ENCODE results near the gene MOCOS. TPM values are rescaled to one million over a fixed set of nuclear protein-coding genes. Genes with fewer than 3 reads are reported as not detected.
"Not testable (repeated sequence)": the region's sequence is repeated elsewhere in the genome, so short reads cannot be mapped to it uniquely, and the experiment has no call there.

MOCOS gene
- total RNA-seq, 1 donor from 2014 or later, result 0.33 TPM

DNA sequence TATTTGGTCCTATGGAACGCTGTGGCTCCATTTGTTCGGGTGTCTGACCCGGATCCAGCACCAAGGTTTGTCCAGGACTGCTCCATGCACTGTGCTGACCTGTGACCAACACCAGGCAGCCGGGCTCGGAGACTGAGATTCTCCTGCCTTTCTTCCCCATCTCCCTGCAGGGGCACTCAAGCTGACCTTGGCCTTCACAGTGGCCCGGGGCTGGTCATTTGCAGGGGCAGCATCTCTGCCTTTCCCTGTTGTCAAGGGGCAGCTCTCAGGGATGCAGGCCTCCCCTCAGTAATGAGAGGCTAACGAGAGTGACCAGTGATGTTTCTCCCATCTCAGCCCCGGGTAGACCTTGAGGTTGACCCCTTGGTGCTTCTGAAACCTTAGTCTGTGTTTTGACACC, 27.5 kb downstream of the MOCOS start:
- no peaks in the 10 kb centered on the region for H3K9me3 ChIP-seq (replicated peaks)
- no peaks in the 10 kb centered on the region for H3K36me3 ChIP-seq
- peaks cover 13% of the 10 kb centered on the region for H3K4me1 ChIP-seq
- intact Hi-C loops (cut with micrococcal nuclease), result no loop called here
- DNase-seq, result no peak
- no peaks in the 10 kb centered on the region for H3K27me3 ChIP-seq (ENCODE audit: low read depth)
- TF ChIP-seq, protein P1, sequence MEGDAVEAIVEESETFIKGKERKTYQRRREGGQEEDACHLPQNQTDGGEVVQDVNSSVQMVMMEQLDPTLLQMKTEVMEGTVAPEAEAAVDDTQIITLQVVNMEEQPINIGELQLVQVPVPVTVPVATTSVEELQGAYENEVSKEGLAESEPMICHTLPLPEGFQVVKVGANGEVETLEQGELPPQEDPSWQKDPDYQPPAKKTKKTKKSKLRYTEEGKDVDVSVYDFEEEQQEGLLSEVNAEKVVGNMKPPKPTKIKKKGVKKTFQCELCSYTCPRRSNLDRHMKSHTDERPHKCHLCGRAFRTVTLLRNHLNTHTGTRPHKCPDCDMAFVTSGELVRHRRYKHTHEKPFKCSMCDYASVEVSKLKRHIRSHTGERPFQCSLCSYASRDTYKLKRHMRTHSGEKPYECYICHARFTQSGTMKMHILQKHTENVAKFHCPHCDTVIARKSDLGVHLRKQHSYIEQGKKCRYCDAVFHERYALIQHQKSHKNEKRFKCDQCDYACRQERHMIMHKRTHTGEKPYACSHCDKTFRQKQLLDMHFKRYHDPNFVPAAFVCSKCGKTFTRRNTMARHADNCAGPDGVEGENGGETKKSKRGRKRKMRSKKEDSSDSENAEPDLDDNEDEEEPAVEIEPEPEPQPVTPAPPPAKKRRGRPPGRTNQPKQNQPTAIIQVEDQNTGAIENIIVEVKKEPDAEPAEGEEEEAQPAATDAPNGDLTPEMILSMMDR (IDR thresholded peaks at IDR 0.05; ENCODE audit: borderline replicate concordance), result no peak
- no peak overlapping the region for H3K27ac ChIP-seq (replicated peaks)
- H3K4me3 ChIP-seq, result no peak overlapping the region

DNA sequence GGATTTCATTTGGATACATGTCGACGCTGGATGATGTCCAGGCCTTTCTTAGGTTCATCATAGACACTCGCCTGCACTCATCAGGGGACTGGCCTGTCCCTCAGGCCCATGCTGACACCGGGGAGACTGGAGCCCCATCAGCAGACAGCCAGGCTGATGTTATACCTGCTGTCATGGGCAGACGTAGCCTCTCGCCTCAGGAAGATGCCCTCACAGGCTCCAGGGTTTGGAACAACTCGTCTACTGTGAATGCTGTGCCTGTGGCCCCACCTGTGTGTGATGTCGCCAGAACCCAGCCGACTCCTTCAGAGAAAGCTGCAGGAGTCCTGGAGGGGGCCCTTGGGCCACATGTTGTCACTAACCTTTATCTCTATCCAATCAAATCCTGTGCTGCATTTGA, 28.3 kb downstream of the MOCOS start:
- TF ChIP-seq, protein P1 (IDR thresholded peaks at IDR 0.05; ENCODE audit: borderline replicate concordance), result no peak
- DNase-seq, result no peak
- Histone ChIP-seq H3K4me1 (peaks cover 13% of the 10 kb centered on the region), H3K9me3 (replicated peaks) (no peaks in the 10 kb centered on the region), H3K27me3 (ENCODE audit: low read depth) (no peaks in the 10 kb centered on the region), H3K27ac (replicated peaks) (no peak overlapping the region), H3K36me3 (no peaks in the 10 kb centered on the region), H3K4me3 (no peak overlapping the region)
- intact Hi-C loops (cut with micrococcal nuclease), result no loop called here

DNA sequence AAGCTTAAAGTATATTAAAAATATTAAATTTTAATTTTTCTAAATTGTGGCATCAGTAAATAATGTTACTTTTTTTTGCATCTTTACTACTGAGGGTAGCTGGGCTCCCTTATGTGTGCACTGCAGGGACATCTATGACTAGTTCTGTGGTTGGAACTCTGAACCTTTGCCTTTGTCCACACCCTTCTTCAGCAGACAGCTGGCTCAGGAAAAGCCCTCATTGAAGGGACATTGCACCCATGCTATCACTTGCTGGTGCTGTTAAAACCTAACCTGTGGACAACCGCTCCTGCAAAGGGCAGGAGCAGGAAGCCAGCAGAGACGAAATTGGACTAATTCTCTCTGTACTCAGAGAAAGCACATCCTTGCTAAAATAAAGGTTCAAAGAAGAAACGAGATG, 30.1 kb downstream of the MOCOS start:
- Histone ChIP-seq H3K4me1 (peaks cover 10% of the 10 kb centered on the region), H3K4me3 (no peak overlapping the region), H3K27me3 (ENCODE audit: low read depth) (no peaks in the 10 kb centered on the region), H3K9me3 (replicated peaks) (no peaks in the 10 kb centered on the region), H3K27ac (replicated peaks) (no peak overlapping the region), H3K36me3 (no peaks in the 10 kb centered on the region)
- intact Hi-C loops (cut with micrococcal nuclease), result no loop called here
- TF ChIP-seq, protein P1 (IDR thresholded peaks at IDR 0.05; ENCODE audit: borderline replicate concordance), result no peak
- DNase-seq, result no peak

DNA sequence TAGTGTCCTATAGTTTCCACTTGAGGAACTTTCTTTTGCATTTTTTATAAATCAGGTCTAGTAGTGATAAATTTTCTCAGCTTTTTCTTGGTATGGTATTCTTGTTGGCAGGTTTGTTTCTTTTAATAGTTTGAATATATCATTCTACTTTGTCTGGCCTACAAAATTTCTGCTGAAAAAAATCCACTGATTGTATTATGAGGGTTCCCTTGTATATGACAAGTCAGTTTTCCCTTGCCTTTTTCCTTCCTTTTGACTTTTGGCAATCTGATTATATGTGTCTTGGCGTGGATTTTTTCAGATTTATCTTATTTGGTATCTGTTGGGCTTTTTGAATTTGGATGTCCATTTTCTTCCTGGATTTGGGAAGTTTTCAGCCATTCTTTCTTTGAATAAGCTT, 41.9 kb downstream of the MOCOS start:
- Histone ChIP-seq H3K4me1 (no peaks in the 10 kb centered on the region), H3K27ac (replicated peaks) (no peak overlapping the region), H3K27me3 (ENCODE audit: low read depth) (no peaks in the 10 kb centered on the region), H3K36me3 (peaks cover 10% of the 10 kb centered on the region), H3K9me3 (replicated peaks) (peaks cover 52% of the 10 kb centered on the region), H3K4me3 (no peak overlapping the region)
- no peak for DNase-seq
- TF ChIP-seq, protein P1 (IDR thresholded peaks at IDR 0.05; ENCODE audit: borderline replicate concordance), result no peak
- intact Hi-C loops (cut with micrococcal nuclease), result no loop called here

DNA sequence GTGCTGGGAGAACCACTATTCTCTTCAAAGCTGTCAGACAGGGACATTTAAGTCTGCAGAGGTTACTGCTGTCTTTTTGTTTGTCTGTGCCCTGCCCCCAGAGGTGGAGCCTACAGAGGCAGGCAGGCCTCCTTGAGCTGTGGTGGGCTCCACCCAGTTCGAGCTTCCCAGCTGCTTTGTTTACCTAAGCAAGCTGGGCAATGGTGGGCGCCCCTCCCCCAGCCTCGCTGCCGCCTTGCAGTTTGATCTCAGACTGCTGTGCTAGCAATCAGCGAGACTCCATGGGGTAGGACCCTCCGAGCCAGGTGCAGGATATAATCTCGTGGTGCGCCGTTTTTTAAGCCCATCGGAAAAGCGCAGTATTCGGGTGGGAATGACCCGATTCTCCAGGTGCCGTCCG, 53.2 kb downstream of the MOCOS start:
- DNase-seq; H3K4me3 ChIP-seq; intact Hi-C loops (cut with micrococcal nuclease); H3K4me1 ChIP-seq; H3K27ac ChIP-seq (replicated peaks); H3K27me3 ChIP-seq (ENCODE audit: low read depth); H3K36me3 ChIP-seq: not testable (repeated sequence)
- H3K9me3 ChIP-seq (replicated peaks), result peaks cover 20% of the 10 kb centered on the region

DNA sequence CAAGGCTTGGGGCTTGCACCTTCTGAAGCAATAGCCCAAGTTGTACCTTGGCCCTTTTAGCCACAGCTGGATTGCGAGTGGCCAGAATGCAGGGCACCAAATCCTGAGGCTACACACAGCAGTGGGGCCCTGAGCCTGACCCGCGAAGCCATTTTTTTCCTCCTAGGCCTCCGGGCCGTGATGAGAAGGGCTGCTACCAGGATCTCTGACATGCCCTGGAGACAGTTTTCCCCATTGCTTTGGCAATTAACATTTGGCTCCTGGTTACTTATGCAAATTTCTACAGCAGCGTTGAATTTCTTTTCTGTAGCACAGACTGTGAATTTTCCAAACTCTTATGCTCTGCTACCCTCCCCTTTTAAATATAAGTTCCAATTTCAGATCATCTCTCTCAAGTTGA, 54.5 kb downstream of the MOCOS start:
- Histone ChIP-seq H3K36me3 (no peaks in the 10 kb centered on the region), H3K9me3 (replicated peaks) (peaks cover 29% of the 10 kb centered on the region), H3K27ac (replicated peaks) (no peak overlapping the region), H3K4me1 (no peaks in the 10 kb centered on the region), H3K27me3 (ENCODE audit: low read depth) (no peaks in the 10 kb centered on the region), H3K4me3 (no peak overlapping the region)
- no peak for DNase-seq
- TF ChIP-seq, protein P1 (IDR thresholded peaks at IDR 0.05; ENCODE audit: borderline replicate concordance), result no peak
- intact Hi-C loops (cut with micrococcal nuclease), result no loop called here

Data from left ventricle myocardium inferior (tissue), 1 donor.